Right atrium auricular region (tissue), 2 donors: ENCODE measurements around the gene CTNND2. TPM values are rescaled to one million over a fixed set of nuclear protein-coding genes. Genes with fewer than 3 reads are reported as not detected.

Experiments
- DNase-seq: peaks from one replicate; pipeline ENCODE4 v3.0.0-alpha.2; 2019; ENCODE audit warnings: low spot score
- H3K27ac ChIP-seq, 2 donors: fragments of 200-600 bp; sonication (generic); 1 replicate in 1 of 2; 2 replicates in 1 of 2; pipeline ENCODE4 v1.5.1; 2016 to 2019
- H3K27me3 ChIP-seq, 2 donors: fragments of 200-600 bp; sonication (generic); one replicate each; pipeline versions ENCODE4 v1.5.1 to v1.6.0; 2017 to 2019
- H3K36me3 ChIP-seq: fragments of 200-600 bp; sonication (generic); one replicate; pipeline ENCODE4 v1.5.1; 2016
- H3K4me1 ChIP-seq, 2 donors: fragments of 200-600 bp; sonication (generic); one replicate each; pipeline versions ENCODE4 v1.5.1 to v1.6.0; 2017 to 2019
- H3K4me3 ChIP-seq, 2 donors: fragments of 200-600 bp; sonication (generic); 1 replicate in 1 of 2; 2 replicates in 1 of 2; pipeline ENCODE4 v1.5.1; 2017 to 2019; ENCODE audit warnings: mild to moderate bottlenecking in 1 of 2, moderate library complexity in 1 of 2
- H3K9me3 ChIP-seq, 2 donors: fragments of 200-600 bp; sonication (generic); one replicate each; pipeline ENCODE4 v1.5.1; 2019
- total RNA-seq, 2 donors: library from RNA; depleted of rRNA; stranded (reverse); fragments of >200 nt; gene quantifications; one replicate each; pipeline ENCODE4 v1.1.0, GENCODE V29; 2016
- TF ChIP-seq, protein P1 (sequence below), 2 donors: fragments of 200-600 bp; sonication (generic); IDR thresholded peaks; one replicate each; pipeline ENCODE4 v1.5.1; 2019; ENCODE audit warnings: antibody characterized with exemption in 2 of 2

Gene CTNND2
- total RNA-seq, 2 donors from 2014 or later, result 8.6 to 9.0 TPM

DNA sequence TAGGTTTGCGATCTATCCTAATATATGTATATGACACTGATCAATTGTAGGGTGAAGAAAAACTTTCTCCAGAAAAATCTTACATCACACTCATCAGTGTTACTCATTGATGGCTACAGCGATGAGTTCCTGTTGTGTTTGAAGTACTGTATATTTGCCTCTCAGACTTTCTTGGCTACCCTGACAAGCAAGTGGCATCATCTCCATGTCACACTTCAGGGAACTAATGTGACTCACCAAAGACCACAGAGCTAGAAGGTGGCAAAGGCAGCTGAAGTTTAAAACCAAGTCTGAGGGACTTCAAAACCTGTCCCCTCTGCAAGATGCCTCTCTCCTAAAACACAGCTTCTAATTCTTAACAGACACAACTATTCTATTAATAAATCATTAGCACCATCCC lies 451.4 kb downstream of the CTNND2 start:
- Histone ChIP-seq H3K4me1 (no peaks in the 10 kb centered on the region), H3K36me3 (no peaks in the 10 kb centered on the region), H3K27me3 (no peaks in the 10 kb centered on the region), H3K9me3 (no peaks in the 10 kb centered on the region), H3K4me3 (no peak overlapping the region), H3K27ac (no peak overlapping the region)
- DNase-seq, result no peak
- TF ChIP-seq, protein P1, sequence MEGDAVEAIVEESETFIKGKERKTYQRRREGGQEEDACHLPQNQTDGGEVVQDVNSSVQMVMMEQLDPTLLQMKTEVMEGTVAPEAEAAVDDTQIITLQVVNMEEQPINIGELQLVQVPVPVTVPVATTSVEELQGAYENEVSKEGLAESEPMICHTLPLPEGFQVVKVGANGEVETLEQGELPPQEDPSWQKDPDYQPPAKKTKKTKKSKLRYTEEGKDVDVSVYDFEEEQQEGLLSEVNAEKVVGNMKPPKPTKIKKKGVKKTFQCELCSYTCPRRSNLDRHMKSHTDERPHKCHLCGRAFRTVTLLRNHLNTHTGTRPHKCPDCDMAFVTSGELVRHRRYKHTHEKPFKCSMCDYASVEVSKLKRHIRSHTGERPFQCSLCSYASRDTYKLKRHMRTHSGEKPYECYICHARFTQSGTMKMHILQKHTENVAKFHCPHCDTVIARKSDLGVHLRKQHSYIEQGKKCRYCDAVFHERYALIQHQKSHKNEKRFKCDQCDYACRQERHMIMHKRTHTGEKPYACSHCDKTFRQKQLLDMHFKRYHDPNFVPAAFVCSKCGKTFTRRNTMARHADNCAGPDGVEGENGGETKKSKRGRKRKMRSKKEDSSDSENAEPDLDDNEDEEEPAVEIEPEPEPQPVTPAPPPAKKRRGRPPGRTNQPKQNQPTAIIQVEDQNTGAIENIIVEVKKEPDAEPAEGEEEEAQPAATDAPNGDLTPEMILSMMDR (IDR thresholded peaks at IDR 0.05), result no peak

DNA sequence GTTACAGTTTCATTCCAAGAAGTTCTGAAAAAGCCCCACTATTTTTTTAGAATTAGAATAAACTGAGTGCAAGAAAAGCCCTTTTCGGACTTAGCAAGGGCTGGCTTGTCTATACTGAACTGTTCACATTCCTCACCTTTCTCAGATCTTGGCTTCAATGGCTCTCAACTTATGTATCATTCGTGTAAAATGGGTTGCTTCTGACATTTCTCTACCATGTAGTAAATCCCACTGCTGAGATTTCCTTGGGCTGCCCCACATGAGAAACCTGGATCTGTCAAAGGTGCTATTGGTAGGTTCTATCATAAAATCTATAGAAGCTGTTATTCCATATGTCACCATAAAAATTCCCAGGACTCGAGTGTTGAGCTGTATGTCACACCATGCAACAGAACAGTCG lies 454.3 kb downstream of the CTNND2 start:
- TF ChIP-seq, protein P1 (IDR thresholded peaks at IDR 0.05), result no peak
- Histone ChIP-seq H3K36me3 (no peaks in the 10 kb centered on the region), H3K4me3 (no peak overlapping the region), H3K4me1 (no peaks in the 10 kb centered on the region), H3K27ac (no peak overlapping the region), H3K27me3 (no peaks in the 10 kb centered on the region), H3K9me3 (no peaks in the 10 kb centered on the region)
- DNase-seq, result no peak

GRCh38 chr5:11449217-11449616 lies 455.0 kb downstream of the CTNND2 start:
- no peaks in the 10 kb centered on the region for H3K36me3 ChIP-seq
- no peaks in the 10 kb centered on the region for H3K9me3 ChIP-seq
- DNase-seq, result no peak
- no peaks in the 10 kb centered on the region for H3K4me1 ChIP-seq
- no peak overlapping the region for H3K4me3 ChIP-seq
- TF ChIP-seq, protein P1 (IDR thresholded peaks at IDR 0.05), result no peak
- H3K27ac ChIP-seq, result no peak overlapping the region
- no peaks in the 10 kb centered on the region for H3K27me3 ChIP-seq

DNA sequence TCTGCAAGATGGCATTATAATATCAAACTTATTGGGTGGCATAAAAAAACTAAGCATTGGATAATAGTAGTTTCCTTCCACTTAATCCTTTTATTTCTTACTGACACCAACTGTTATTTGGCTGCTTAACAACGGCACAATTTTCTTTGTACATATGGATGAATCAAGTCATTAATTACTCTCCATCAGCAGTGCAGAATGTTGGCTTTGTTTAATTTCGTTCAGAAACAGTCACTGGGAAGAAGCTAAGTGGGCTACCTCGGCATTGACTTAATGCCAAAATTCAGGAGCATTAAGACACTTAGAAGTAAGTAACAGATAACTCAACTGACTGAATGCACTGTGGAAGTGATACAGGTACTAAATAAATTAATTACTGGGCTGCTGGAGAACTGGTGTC lies 460.4 kb downstream of the CTNND2 start:
- DNase-seq, result no peak
- Histone ChIP-seq H3K9me3 (no peaks in the 10 kb centered on the region), H3K36me3 (no peaks in the 10 kb centered on the region), H3K4me1 (no peaks in the 10 kb centered on the region), H3K4me3 (no peak overlapping the region), H3K27me3 (no peaks in the 10 kb centered on the region), H3K27ac (no peak overlapping the region)
- TF ChIP-seq, protein P1 (IDR thresholded peaks at IDR 0.05), result no peak

GRCh38 chr5:11432116-11432515 lies 472.1 kb downstream of the CTNND2 start:
- Histone ChIP-seq H3K27ac (no peak overlapping the region), H3K9me3 (no peaks in the 10 kb centered on the region), H3K36me3 (no peaks in the 10 kb centered on the region), H3K4me1 (no peaks in the 10 kb centered on the region), H3K4me3 (no peak overlapping the region), H3K27me3 (no peaks in the 10 kb centered on the region)
- no peak for DNase-seq
- TF ChIP-seq, protein P1 (IDR thresholded peaks at IDR 0.05), result no peak

- H3K27me3 ChIP-seq, result no peaks in the 10 kb centered on the region
- H3K36me3 ChIP-seq, result no peaks in the 10 kb centered on the region
- no peaks in the 10 kb centered on the region for H3K4me1 ChIP-seq
- H3K4me3 ChIP-seq, result no peak overlapping the region
- no peak for DNase-seq
- H3K27ac ChIP-seq, result no peak overlapping the region
- no peaks in the 10 kb centered on the region for H3K9me3 ChIP-seq
- TF ChIP-seq, protein P1 (IDR thresholded peaks at IDR 0.05), result no peak
Measured at GRCh38 chr5:11429254-11429653, 475.0 kb downstream of the CTNND2 start.
